ENCODE measurements around the gene C20orf204.

DNA sequence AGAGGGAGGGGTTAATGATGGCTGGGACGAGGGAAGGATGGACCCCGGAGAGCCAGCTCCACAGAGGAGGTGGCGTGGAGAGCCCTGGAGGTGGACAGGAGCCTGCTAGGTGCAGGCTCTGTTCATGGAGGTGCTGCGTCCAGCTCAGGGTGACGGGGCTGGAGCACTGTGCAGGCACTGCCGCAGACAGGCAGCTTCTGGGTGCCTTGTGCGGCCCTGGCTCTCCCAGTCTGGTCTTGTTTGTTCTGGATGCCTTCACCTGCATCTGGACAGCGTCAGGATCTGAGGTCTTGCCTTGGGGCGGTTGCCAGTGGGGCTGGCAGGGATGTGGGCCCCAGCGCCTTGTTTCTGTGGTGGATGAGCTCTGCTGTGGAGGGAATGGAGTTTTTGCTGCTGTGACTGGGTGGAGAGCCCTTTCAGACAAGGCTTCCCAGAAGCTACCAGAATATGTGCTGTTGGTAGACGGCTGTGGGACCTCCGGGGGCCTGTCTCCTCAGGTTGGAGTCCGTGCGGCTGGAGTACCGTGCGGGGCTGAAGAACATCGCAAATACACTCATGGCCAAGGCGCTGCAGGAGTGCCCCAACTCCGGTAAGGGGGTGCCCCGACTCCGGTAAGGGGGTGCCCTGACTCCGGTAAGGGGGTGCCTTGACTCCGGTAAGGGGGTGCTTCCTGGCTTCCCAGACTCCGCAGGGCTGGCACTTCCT lies 7.8 kb upstream of the C20orf204 start:
- TF ChIP-seq, protein P1, sequence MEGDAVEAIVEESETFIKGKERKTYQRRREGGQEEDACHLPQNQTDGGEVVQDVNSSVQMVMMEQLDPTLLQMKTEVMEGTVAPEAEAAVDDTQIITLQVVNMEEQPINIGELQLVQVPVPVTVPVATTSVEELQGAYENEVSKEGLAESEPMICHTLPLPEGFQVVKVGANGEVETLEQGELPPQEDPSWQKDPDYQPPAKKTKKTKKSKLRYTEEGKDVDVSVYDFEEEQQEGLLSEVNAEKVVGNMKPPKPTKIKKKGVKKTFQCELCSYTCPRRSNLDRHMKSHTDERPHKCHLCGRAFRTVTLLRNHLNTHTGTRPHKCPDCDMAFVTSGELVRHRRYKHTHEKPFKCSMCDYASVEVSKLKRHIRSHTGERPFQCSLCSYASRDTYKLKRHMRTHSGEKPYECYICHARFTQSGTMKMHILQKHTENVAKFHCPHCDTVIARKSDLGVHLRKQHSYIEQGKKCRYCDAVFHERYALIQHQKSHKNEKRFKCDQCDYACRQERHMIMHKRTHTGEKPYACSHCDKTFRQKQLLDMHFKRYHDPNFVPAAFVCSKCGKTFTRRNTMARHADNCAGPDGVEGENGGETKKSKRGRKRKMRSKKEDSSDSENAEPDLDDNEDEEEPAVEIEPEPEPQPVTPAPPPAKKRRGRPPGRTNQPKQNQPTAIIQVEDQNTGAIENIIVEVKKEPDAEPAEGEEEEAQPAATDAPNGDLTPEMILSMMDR (conservative IDR thresholded peaks at IDR 0.05; ENCODE audit: low read depth, low read length), result no peak
- TF ChIP-seq EZH2 (IDR thresholded peaks at IDR 0.05; ENCODE audit: low read length, unreplicated experiment), result no peak
- TF ChIP-seq EZH2phosphoT487 (IDR thresholded peaks at IDR 0.05; ENCODE audit: borderline replicate concordance, low read length), result no peak

Data from PC-3 (cell line).